Measurements from ENCODE around the gene TGOLN2. TPM values are rescaled to one million over a fixed set of nuclear protein-coding genes. Genes with fewer than 3 reads are reported as not detected.
A peak's percentile ranks its signal among the peaks of the same experiment; 100 is the strongest.
"Not testable (repeated sequence)": the region's sequence is repeated elsewhere in the genome, so short reads cannot be mapped to it uniquely, and the experiment has no call there.

TGOLN2 gene
- total RNA-seq, 3 donors from 2014 or later (not counting 1 experiment from before 2014, with no cell fraction given), result 190 to 207 (median 194) TPM

DNA sequence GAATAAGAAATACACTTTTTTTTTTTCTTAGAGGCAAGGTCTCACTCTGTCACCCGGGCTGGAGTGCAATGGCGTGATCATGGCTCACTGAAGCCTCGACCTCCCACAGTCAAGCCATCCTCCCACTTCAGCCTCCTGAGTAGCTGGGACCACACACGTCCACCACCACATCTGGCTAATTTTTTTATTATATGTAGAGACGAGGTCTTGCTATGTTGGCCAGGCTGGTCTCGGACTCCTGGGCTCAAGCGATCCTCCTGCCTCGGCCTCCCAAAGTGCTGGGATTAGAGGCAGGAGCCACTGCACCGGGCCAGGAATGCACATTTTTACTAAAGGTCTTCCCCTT, 2.4 kb downstream of the TGOLN2 start:
- ATAC-seq (no peak), DNase-seq (no peak)
- no peaks in the 10 kb centered on the region for H3K27me3 Mint-ChIP-seq (ENCODE audit: low read depth in 2 of 2)
- peaks cover 83 to 88% of the 10 kb centered on the region in 2 donors for H3K4me1 Mint-ChIP-seq
- H3K27ac Mint-ChIP-seq, result peak overlapping the region; percentile 99 to 100
- intact Hi-C loops (cut with micrococcal nuclease), result no loop called here
- peak overlapping the region; percentile 97 for H3K4me3 Mint-ChIP-seq
- Histone ChIP-seq H3K4me3 (ENCODE audit: low read length) (peak overlapping the region; percentile 67), H3K27me3 (ENCODE audit: control insufficient read depth, insufficient read depth, low read length) (no peaks in the 10 kb centered on the region), H3K27ac (ENCODE audit: low read length) (no peak overlapping the region), H3K36me3 (ENCODE audit: control insufficient read depth, insufficient read depth, low read length) (peaks cover 48% of the 10 kb centered on the region), H3K9me3 (ENCODE audit: control insufficient read depth, insufficient read depth, low read length) (no peaks in the 10 kb centered on the region), H3K4me1 (ENCODE audit: control insufficient read depth, insufficient read depth, low read length) (peaks cover 49% of the 10 kb centered on the region)
- 41% methylated on average over 7 of the region's 9 CpGs for WGBS (ENCODE audit: insufficient coverage)
- peaks cover 12% of the 10 kb centered on the region for H3K36me3 Mint-ChIP-seq
- TF ChIP-seq, protein P1, sequence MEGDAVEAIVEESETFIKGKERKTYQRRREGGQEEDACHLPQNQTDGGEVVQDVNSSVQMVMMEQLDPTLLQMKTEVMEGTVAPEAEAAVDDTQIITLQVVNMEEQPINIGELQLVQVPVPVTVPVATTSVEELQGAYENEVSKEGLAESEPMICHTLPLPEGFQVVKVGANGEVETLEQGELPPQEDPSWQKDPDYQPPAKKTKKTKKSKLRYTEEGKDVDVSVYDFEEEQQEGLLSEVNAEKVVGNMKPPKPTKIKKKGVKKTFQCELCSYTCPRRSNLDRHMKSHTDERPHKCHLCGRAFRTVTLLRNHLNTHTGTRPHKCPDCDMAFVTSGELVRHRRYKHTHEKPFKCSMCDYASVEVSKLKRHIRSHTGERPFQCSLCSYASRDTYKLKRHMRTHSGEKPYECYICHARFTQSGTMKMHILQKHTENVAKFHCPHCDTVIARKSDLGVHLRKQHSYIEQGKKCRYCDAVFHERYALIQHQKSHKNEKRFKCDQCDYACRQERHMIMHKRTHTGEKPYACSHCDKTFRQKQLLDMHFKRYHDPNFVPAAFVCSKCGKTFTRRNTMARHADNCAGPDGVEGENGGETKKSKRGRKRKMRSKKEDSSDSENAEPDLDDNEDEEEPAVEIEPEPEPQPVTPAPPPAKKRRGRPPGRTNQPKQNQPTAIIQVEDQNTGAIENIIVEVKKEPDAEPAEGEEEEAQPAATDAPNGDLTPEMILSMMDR (IDR thresholded peaks at IDR 0.05), result no peak
- H3K9me3 Mint-ChIP-seq, result no peaks in the 10 kb centered on the region

DNA sequence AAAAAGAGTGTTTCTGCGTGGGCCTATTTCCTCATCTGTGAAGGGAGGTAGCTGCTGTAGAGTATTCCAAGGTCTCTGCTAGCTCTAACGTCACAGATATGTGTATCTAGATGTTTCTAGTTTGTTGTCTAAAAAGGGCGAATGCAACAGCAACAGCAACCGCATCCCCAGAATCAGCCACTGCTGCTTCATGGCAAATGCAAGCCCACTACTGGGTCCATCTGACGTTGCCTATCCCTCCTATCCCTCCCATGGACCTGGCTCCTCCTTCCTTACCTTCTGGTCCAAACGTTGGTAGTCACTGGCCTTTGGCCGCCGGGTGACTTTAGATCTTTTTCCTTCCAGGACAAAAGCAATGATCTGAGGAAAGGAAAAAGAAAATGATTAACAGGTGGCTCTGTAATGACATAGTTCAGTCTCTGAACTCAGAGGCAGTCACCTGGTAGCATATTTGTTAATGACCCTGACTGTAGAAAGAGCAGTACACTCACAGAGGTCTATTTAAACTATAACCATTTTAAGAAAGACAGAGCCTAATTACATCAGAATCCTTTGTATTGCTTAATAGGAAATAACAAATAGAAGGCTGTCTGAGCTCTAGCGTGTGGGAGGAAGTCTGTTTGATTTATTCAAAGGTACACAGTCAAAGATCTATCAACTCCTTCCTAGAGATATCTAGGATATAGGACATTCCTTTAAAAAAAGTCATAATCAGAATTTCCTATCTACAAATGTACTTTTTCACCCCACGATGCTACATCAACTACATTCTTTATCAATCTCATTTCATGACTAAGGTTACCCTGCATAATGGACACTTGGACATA, 2.9 kb downstream of the TGOLN2 start:
- Mint-ChIP-seq H3K27ac (peak overlapping the region; percentile 99 to 100), H3K27me3 (ENCODE audit: low read depth in 2 of 2) (no peaks in the 10 kb centered on the region), H3K9me3 (no peaks in the 10 kb centered on the region), H3K4me1 (peaks cover 89 to 94% of the 10 kb centered on the region in 2 donors), H3K36me3 (peaks cover 18% of the 10 kb centered on the region), H3K4me3 (peak overlapping the region; percentile 97)
- DNase-seq, result peak in 1 of 2 donors; percentile 25
- peaks cover 54% of the 10 kb centered on the region for H3K36me3 ChIP-seq (ENCODE audit: control insufficient read depth, insufficient read depth, low read length)
- intact Hi-C loops (cut with micrococcal nuclease), result no loop called here
- peak overlapping the region; percentile 25 for H3K27ac ChIP-seq (ENCODE audit: low read length)
- peak overlapping the region; percentile 67 for H3K4me3 ChIP-seq (ENCODE audit: low read length)
- TF ChIP-seq, protein P1 (IDR thresholded peaks at IDR 0.05), result no peak
- H3K27me3 ChIP-seq (ENCODE audit: control insufficient read depth, insufficient read depth, low read length), result no peaks in the 10 kb centered on the region
- no peaks in the 10 kb centered on the region for H3K9me3 ChIP-seq (ENCODE audit: control insufficient read depth, insufficient read depth, low read length)
- H3K4me1 ChIP-seq (ENCODE audit: control insufficient read depth, insufficient read depth, low read length), result peaks cover 51% of the 10 kb centered on the region
- WGBS (ENCODE audit: insufficient coverage), result 56% methylated on average over 9 of the region's 10 CpGs
- no peak for ATAC-seq

DNA sequence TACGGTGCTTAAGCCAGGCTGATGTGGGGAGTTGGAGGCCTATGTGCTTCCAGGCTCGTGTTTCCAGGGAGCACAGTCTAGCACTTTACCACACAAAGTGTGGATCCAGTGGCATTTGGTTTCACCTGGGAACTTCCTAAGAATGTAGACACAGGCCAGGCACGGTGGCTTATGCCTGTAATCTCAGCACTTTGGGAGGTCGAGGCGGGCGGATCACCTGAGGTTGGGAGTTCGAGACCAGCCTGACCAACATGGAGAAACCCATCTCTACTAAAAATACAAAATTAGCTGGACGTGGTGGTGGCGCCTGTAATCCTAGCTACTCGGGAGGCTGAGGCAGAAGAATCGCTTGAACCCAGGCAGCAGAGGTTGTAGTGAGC, 3.8 kb downstream of the TGOLN2 start:
- H3K4me3 ChIP-seq (ENCODE audit: low read length); H3K27me3 ChIP-seq (ENCODE audit: control insufficient read depth, insufficient read depth, low read length); H3K9me3 ChIP-seq (ENCODE audit: control insufficient read depth, insufficient read depth, low read length); DNase-seq; ATAC-seq; H3K9me3 Mint-ChIP-seq; intact Hi-C loops (cut with micrococcal nuclease); H3K27me3 Mint-ChIP-seq (ENCODE audit: low read depth in 2 of 2); H3K27ac ChIP-seq (ENCODE audit: low read length): not testable (repeated sequence)
- Mint-ChIP-seq H3K27ac (peak overlapping the region; percentile 99 to 100), H3K4me1 (peaks cover 98 to 99% of the 10 kb centered on the region in 2 donors), H3K36me3 (peaks cover 24% of the 10 kb centered on the region), H3K4me3 (peak overlapping the region; percentile 97)
- H3K4me1 ChIP-seq (ENCODE audit: control insufficient read depth, insufficient read depth, low read length), result peaks cover 58% of the 10 kb centered on the region
- H3K36me3 ChIP-seq (ENCODE audit: control insufficient read depth, insufficient read depth, low read length), result peaks cover 61% of the 10 kb centered on the region
- WGBS (ENCODE audit: insufficient coverage), result 85% methylated on average over 8 of the region's 11 CpGs

DNA sequence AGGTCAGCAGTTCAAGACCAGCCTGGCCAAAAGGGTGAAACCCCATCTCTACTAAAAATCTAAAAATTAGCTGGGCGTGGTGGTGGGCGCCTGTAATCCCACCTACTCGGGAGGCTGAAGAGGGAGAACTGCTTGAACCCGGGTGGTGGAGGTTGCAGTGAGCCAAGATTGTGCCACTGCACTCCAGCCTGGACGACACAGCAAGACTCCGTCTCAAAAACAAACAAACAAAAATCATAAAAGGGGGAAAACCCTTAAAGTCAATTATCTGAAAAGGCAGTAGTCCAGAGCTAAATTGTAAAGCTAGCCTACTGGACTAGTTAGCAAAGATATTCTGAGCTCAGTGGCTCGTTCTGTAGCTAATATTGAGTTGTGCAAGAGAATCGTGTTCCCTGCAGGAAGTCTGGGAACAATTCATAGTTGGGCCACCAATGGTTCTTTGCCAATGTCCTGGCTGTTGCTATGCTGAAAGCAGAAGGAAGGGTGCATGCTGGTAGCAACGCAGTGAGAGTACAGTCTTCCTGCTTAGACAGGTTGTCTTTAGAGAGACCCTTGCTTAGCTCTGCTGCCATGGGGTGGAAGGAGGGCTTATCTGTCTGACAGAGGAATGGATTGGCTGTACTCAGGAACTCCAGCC, 4.3 kb downstream of the TGOLN2 start:
- no peak overlapping the region for H3K4me3 ChIP-seq (ENCODE audit: low read length)
- TF ChIP-seq, protein P1 (IDR thresholded peaks at IDR 0.05), result no peak
- WGBS (ENCODE audit: insufficient coverage), result 90% methylated on average over 7 of the region's 9 CpGs
- H3K27me3 Mint-ChIP-seq (ENCODE audit: low read depth in 2 of 2), result no peaks in the 10 kb centered on the region
- H3K27ac ChIP-seq (ENCODE audit: low read length), result no peak overlapping the region
- H3K9me3 ChIP-seq (ENCODE audit: control insufficient read depth, insufficient read depth, low read length), result no peaks in the 10 kb centered on the region
- H3K9me3 Mint-ChIP-seq, result no peaks in the 10 kb centered on the region
- peaks cover 98 to 99% of the 10 kb centered on the region in 2 donors for H3K4me1 Mint-ChIP-seq
- H3K36me3 ChIP-seq (ENCODE audit: control insufficient read depth, insufficient read depth, low read length), result peaks cover 66% of the 10 kb centered on the region
- peak overlapping the region; percentile 97 for H3K4me3 Mint-ChIP-seq
- H3K36me3 Mint-ChIP-seq, result peaks cover 24% of the 10 kb centered on the region
- intact Hi-C loops (cut with micrococcal nuclease), result no loop called here
- H3K4me1 ChIP-seq (ENCODE audit: control insufficient read depth, insufficient read depth, low read length), result peaks cover 63% of the 10 kb centered on the region
- no peak for ATAC-seq
- peak overlapping the region; percentile 99 to 100 for H3K27ac Mint-ChIP-seq
- no peaks in the 10 kb centered on the region for H3K27me3 ChIP-seq (ENCODE audit: control insufficient read depth, insufficient read depth, low read length)
- DNase-seq, result no peak

Data from natural killer cell (primary cell).